Peyer's patch (tissue), 4 donors: Measurements from ENCODE around the gene IQCM. TPM values are rescaled to one million over a fixed set of nuclear protein-coding genes. Genes with fewer than 3 reads are reported as not detected.
"Not testable (repeated sequence)": the region's sequence is repeated elsewhere in the genome, so short reads cannot be mapped to it uniquely, and the experiment has no call there.

Experiments used
- DNase-seq, 3 donors: peaks; one replicate each; pipeline ENCODE4 v3.0.0-alpha.2; 2017 to 2019
- H3K27ac ChIP-seq, 4 donors: fragments of 200-600 bp; sonication (generic); one replicate each; pipeline ENCODE4 v1.5.1; 2016 to 2019
- H3K27me3 ChIP-seq, 2 donors: fragments of 200-600 bp; sonication (generic); one replicate each; pipeline ENCODE4 v1.5.1; 2019
- H3K36me3 ChIP-seq, 3 donors: fragments of 200-600 bp; sonication (generic); one replicate each; pipeline ENCODE4 v1.5.1; 2016 to 2019
- H3K4me1 ChIP-seq, 4 donors: fragments of 200-600 bp; sonication (generic); one replicate each; pipeline ENCODE4 v1.5.1; 2016 to 2019
- H3K4me3 ChIP-seq, 4 donors: fragments of 200-600 bp; sonication (generic); 1 replicate in 3 of 4; 2 replicates in 1 of 4; pipeline ENCODE4 v1.5.1; 2016 to 2019; ENCODE audit warnings: mild to moderate bottlenecking in 1 of 4
- H3K9me3 ChIP-seq, 4 donors: fragments of 200-600 bp; sonication (generic); one replicate each; pipeline ENCODE4 v1.5.1; 2016 to 2019; ENCODE audit warnings: mild to moderate bottlenecking in 1 of 4
- CTCF ChIP-seq, 6 experiments: fragments of 450-650 bp in 4 of 6; fragments of 200-600 bp in 2 of 6; sonication (generic) in 1 of 6; IDR thresholded peaks; one replicate each; pipeline ENCODE4 v1.5.1; 2017 to 2019; ENCODE audit warnings: antibody characterized with exemption in 6 of 6, mild to moderate bottlenecking in 3 of 6, moderate library complexity in 1 of 6
- POLR2A ChIP-seq, 2 donors: fragments of 450-650 bp; IDR thresholded peaks; one replicate each; pipeline ENCODE4 v1.5.1; 2017; ENCODE audit warnings: antibody characterized with exemption in 2 of 2, mild to moderate bottlenecking in 2 of 2, moderate library complexity in 2 of 2
- total RNA-seq, 4 donors: library from RNA; depleted of rRNA; stranded (reverse); fragments of >200 nt; gene quantifications; one replicate each; pipeline ENCODE4 v1.1.0, GENCODE V29; 2016

The IQCM gene
- total RNA-seq, 4 donors from 2014 or later = not detected

- Histone ChIP-seq H3K27ac (no peak overlapping the region), H3K4me3 (no peak overlapping the region), H3K27me3 (no peaks in the 10 kb centered on the region), H3K9me3 (no peaks in the 10 kb centered on the region), H3K36me3 (no peaks in the 10 kb centered on the region), H3K4me1 (no peaks in the 10 kb centered on the region)
- TF ChIP-seq POLR2A (IDR thresholded peaks at IDR 0.05) = no peak
- no peak for TF ChIP-seq CTCF (IDR thresholded peaks at IDR 0.05)
- DNase-seq = peak in 2 of 3 donors; percentile 44 to 60
These were observed 293.8 kb downstream of the IQCM start for GRCh38 chr4:149521611-149522425.

- H3K4me3 ChIP-seq = no peak overlapping the region
- no peaks in the 10 kb centered on the region for H3K36me3 ChIP-seq
- no peaks in the 10 kb centered on the region for H3K9me3 ChIP-seq
- H3K4me1 ChIP-seq = no peaks in the 10 kb centered on the region
- TF ChIP-seq CTCF (IDR thresholded peaks at IDR 0.05) = no peak
- no peak for TF ChIP-seq POLR2A (IDR thresholded peaks at IDR 0.05)
- H3K27ac ChIP-seq = no peak overlapping the region
- DNase-seq = no peak
- H3K27me3 ChIP-seq = no peaks in the 10 kb centered on the region
These were observed 297.2 kb downstream of the IQCM start for GRCh38 chr4:149518471-149518870.

DNA sequence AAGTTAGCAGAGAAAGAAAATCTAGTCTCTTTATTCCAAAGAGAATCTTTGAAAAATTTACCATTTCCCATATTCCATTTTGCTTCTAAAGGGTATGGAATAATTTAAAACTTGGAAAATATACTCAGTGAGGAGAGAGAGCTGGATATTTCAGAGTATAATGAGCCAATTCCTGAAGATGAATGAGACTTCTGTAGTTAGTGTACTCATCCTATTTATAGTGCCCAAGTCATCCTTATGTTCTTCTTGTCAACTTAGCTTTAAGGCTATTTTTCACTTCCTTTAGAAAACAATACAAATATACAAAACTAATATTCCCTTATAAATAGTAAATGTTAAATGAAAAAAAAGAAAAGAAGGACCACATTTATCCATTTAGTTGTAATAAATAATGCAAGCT lies 302.6 kb downstream of the IQCM start:
- no peaks in the 10 kb centered on the region for H3K36me3 ChIP-seq

GRCh38 chr4:149512501-149512900 lies 303.1 kb downstream of the IQCM start:
- no peaks in the 10 kb centered on the region for H3K36me3 ChIP-seq
- no peaks in the 10 kb centered on the region for H3K4me1 ChIP-seq
- H3K9me3 ChIP-seq = no peaks in the 10 kb centered on the region
- DNase-seq = no peak
- TF ChIP-seq CTCF (IDR thresholded peaks at IDR 0.05) (no peak), POLR2A (IDR thresholded peaks at IDR 0.05) (no peak)
- no peak overlapping the region for H3K4me3 ChIP-seq
- H3K27me3 ChIP-seq = no peaks in the 10 kb centered on the region
- no peak overlapping the region for H3K27ac ChIP-seq

More for the DNA sequence above, 302.6 kb downstream of the IQCM start:
- no peak for DNase-seq
- H3K9me3 ChIP-seq = no peaks in the 10 kb centered on the region
- no peak overlapping the region for H3K27ac ChIP-seq
- no peaks in the 10 kb centered on the region for H3K4me1 ChIP-seq
- H3K4me3 ChIP-seq = no peak overlapping the region
- TF ChIP-seq POLR2A (IDR thresholded peaks at IDR 0.05) (no peak), CTCF (IDR thresholded peaks at IDR 0.05) (no peak)
- no peaks in the 10 kb centered on the region for H3K27me3 ChIP-seq

- no peak for DNase-seq
- H3K9me3 ChIP-seq = no peaks in the 10 kb centered on the region
- H3K4me1 ChIP-seq = no peaks in the 10 kb centered on the region
- TF ChIP-seq CTCF (IDR thresholded peaks at IDR 0.05) (no peak), POLR2A (IDR thresholded peaks at IDR 0.05) (no peak)
- H3K27ac ChIP-seq = no peak overlapping the region
- H3K4me3 ChIP-seq = no peak overlapping the region
- H3K27me3 ChIP-seq = no peaks in the 10 kb centered on the region
- no peaks in the 10 kb centered on the region for H3K36me3 ChIP-seq
These were observed 303.9 kb downstream of the IQCM start for GRCh38 chr4:149511558-149512298.

DNA sequence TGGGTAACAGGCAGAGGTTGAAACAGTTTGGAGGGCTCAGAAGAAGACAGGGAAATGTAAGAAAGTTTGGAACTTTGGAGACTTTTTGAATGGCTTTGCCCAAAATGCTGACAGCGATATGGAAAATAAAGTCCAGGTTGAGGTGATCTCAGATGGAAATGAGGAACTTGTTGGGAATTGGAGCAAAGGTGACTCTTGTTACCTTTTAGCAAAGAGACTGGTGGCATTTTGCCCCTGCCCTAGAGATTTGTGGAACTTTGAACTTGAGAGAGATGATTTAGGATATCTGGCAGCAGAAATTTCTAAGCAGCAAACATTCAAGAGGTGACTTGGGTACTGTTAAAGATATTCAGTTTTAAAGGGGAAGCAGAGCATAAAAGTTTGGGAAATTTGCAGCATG lies 308.3 kb downstream of the IQCM start:
- not testable (repeated sequence) for H3K36me3 ChIP-seq, DNase-seq, H3K27me3 ChIP-seq, H3K9me3 ChIP-seq, H3K4me3 ChIP-seq, H3K4me1 ChIP-seq, H3K27ac ChIP-seq
